GM12873 (cell line): Measurements from ENCODE around the gene KCNG2.

Experiments
- TF ChIP-seq, protein P1 (sequence below): IDR thresholded peaks from 2 replicates; pipeline ENCODE4 v1.5.1; 2012; ENCODE audit warnings: low read depth, mild to moderate bottlenecking, moderate library complexity, low read length, control low read depth; ENCODE audit not compliant: insufficient read depth; ENCODE audit errors: missing control alignments

KCNG2 gene

DNA sequence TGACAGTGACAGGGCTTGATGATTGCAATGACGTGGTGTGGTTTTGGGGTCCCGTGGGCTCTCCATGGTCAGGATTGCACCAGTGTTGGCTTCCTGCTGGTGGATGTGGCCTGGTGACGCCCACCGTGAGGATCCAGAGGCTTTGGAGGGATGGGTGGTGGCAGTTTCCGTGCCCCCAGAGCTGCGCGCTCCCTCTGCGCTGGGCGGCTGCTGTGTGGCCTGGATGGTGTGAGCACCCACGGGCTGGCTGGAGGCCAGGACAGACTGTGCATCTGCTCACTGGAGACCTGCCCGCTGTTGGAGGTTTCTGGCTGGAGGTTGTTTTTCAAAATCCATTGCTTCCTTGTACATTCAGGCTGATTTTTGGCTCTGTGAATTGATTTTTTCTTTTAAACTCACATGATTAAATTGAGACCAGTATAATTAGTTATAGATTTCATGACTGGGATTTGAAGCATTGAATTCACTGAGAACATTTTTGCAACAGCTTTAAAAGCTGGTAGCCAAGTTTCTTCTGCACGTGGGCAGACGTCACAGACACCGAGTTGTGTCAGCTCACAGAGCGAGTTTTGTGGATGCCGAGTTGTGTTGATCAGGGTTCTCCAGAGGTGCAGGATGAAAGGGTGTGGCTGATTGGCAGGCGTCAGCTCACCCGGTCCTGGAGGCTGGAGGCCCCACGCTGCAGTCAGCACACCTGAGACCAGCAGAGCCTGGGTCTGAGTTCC, 72.7 kb downstream of the KCNG2 start:
- TF ChIP-seq, protein P1, sequence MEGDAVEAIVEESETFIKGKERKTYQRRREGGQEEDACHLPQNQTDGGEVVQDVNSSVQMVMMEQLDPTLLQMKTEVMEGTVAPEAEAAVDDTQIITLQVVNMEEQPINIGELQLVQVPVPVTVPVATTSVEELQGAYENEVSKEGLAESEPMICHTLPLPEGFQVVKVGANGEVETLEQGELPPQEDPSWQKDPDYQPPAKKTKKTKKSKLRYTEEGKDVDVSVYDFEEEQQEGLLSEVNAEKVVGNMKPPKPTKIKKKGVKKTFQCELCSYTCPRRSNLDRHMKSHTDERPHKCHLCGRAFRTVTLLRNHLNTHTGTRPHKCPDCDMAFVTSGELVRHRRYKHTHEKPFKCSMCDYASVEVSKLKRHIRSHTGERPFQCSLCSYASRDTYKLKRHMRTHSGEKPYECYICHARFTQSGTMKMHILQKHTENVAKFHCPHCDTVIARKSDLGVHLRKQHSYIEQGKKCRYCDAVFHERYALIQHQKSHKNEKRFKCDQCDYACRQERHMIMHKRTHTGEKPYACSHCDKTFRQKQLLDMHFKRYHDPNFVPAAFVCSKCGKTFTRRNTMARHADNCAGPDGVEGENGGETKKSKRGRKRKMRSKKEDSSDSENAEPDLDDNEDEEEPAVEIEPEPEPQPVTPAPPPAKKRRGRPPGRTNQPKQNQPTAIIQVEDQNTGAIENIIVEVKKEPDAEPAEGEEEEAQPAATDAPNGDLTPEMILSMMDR, result no peak

DNA sequence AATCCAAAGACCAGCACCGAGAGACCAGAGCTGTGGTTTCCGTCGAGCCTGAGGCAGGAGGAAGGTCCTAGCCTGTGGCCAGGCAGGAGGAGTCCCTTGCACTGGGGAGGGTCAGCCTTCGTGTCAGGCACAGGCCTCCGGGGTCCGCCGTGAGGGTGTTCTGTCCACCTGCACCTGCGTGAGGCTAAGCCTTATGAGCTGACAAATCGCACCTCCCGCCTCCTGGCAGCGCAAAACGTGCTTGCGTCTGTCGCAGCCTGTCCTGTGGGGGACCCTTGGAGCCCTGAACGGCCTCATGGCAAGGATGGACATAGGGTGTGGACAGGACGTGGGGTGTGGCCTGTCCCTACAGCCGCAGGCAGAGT, 73.3 kb downstream of the KCNG2 start:
- TF ChIP-seq, protein P1, result no peak

DNA sequence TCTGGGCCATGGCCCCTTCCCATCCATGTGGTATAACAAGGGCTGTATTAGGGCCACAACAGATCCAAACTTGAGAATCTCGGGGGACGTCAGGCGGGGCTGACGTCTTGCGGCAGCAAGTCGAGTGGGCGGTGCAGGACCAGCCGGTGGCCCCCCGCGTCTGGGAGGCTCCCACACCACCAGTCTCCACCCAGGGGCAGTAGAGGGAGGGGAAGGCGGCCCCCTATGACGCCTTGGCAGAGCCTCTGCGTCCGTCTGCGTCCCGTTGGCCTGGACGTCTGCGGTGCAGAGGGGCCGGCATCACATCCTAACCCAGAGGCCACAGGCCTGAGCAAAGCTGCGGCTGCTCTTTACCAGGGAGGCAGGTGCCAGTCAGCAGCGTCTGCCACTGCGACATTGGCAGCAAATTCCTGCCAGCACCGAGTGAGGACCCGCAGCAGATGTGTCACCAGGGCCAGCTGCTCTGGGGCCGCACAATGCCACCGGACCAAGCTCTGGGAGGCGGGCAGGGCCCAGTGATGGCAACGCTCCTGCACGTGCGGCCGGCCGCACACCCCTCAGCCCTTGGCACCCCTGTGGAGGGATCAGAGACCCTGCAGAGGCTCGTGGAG, 73.8 kb downstream of the KCNG2 start:
- TF ChIP-seq, protein P1, result no peak

DNA sequence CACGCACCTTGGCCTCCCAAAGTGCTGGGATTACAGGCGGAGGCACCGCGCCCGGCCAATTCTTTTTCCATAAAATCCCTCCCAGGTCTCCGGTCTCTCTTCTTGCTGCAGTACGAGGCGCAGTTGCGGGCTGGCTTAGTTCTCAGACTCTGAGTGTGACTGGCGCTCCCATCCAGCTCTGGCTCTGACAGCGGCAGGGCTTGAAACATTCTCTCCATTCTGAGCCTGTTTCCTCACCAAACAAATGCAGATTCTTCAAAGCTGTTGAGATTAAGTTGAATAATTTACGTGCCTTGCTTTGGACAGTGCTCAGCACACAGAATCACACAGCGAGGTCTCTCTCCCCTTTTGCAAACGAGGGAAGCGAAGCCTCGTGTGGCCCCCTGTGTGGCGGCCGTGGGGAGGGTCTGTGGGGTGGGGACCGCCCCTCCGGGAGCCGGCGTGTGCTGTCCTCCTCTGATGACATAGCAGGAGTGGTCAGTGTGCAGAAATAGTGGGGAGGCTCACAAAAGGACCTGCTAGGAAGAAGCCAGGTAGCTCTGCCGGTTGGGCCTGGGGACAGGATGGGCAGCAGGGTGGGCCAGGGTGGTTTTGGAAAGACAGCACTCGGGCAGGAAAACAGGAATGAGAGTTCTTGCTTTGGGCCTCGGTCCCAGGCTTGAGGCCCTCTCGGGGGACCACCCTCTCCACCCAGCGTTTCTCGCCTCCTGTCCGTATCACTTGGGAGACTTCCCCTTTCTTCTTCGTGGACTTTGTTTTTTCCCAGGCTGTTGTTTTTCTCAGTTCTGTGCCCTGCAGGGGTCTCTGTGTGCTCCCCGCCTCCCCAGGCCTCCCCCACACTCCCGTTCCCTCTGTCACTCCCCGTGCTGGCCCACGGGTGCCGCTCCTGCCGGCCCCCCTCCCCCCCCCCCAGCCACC, 75.0 kb downstream of the KCNG2 start:
- TF ChIP-seq, protein P1, result no peak

DNA sequence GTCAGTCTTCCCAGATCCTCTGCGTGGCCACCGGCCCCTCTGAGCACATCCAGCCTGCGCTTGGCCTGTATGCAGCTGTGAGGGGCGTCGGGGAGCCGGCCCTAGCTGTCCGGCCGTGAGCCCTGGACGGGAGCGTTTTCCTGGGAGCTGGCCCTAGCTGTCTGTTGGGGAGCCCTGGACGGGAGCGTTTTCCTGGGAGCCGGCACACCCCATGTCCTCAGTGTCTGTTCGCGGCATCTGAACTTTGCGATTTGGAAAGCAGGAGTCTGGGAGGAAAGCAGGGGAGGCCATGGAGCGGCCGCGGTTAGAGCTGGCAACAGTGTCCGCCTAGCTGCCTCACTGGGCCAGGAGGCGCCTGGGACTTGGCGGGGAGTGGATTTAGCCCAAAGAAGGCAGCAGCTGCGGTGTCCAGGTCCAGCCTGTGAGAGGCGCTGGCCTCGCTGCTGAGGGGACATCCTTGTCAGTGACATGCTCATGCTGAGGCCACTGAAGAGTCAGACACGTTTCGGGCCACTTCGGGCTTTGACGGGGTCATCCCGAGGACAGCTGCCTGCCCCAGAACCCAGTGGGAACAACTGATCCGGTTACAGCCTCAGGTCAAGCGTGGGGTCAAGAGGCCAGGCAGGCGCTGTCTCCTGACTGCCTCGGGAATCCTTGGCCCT, 75.8 kb downstream of the KCNG2 start:
- TF ChIP-seq, protein P1, result no peak

DNA sequence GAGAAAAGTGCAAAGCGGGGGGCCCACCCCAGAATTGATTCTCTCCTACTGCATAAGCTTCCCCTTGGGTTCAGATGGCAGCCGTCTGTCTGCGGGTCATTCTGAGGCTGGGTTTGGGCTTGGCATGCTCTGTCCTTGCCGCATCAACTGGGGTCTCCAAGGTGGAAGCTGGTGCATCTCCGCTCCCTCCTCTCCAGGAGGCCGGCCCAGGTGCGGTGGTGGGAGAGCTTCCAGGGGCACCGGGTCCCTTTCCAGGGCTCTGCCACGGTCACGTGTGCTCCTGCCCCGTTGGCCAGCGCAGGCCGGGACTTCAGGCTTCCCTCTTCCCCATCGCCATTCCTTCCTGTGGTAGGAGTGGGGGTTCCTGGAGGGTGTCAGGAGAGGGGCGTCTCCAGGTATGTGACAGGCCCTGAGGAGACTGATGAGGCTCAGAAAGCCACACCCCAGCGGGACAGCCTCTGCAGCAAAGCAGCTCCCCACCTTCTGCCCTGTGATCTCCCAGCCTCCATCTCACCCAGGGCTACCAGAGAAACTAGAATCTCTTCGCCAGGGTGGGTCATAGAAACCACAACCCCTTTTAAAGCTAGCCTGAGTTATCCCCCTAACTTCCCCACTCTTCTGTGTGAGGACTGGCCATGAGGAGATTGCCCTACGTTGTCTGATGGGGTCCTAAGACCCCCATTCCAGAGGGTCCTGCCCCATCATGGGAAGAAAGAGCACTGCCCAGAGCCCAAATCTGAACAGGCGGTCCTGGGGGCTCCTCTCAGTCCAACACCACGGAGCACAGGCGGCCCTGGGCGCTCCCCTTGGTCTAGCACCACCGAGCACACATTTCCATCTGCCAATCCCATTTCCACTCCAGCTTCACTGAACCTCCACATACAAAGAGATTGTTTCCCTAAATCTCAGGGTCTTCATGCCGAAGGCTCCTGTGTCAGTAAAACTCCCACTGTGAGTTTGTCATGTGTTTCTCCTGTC, 77.1 kb downstream of the KCNG2 start:
- TF ChIP-seq, protein P1, result no peak
